Stimulated activated CD8-positive, alpha-beta memory T cell treated with anti-CD3 and anti-CD28 coated beads, Interleukin-4, amount 100 ng/mL, for 4 hours (primary cell): ENCODE data around the gene C1orf232.

Source experiments
- DNase-seq, 2 donors: peaks; one replicate each; pipeline ENCODE4 v3.0.0-alpha.2; 2020; ENCODE audit warnings: low read depth in 2 of 2, low spot score in 1 of 2

The C1orf232 gene

DNA sequence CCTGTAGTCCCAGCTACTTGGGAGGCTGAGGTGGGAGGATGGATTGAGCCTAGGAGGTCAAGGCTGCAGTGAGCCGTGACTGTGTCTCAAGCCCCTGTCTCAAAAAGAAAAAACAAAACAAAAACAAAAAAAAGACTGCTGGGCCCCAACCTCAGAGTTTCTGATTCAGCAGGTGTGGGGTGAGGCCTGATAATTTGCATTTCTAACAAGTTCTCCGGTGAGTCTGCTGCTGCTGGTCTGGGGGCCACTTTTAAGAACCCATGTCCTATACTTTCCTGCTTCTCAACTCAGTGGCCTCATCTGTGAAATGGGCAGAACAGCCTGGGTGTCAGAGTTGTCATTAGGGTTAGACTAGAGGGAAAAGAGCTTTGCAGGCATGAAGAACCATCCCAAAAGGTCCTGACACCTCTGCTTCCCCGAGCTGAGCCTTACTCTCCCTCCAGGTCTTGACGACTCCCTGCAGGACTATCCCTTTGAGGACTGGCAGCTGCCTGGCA is 11.3 kb upstream of the C1orf232 start:
- DNase-seq: no peak

DNA sequence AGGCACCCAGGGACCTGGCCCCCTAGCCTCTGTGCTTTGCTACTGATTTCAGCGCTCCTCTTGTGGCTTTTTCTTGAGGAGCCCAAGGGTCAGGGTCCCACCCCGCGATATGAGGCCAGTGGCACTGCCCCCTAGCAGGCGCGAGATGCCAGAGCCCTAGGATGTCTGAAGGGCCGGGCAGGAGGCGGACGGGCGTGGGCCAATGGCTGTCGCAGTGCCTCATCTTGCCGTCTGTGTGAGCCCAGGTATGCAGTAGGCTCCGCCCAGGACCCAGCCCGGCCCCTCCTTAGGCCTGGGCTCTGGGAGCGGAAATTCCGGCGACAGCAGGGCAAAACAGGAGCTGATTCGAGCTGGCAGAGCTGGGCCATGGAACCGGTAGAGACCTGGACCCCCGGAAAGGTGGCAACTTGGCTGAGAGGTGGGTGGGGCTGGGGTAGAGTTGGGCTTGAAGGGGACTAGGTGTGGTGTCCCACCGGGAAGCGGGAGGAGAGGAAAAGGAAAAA is 8.5 kb upstream of the C1orf232 start, which contains the start of gene CNKSR1:
Gene CNKSR1 (plus strand): TSS at position 310 of the 503 bp plus-strand sequence. CDS start 57 bp downstream, at position 367.
- DNase-seq: no peak

DNA sequence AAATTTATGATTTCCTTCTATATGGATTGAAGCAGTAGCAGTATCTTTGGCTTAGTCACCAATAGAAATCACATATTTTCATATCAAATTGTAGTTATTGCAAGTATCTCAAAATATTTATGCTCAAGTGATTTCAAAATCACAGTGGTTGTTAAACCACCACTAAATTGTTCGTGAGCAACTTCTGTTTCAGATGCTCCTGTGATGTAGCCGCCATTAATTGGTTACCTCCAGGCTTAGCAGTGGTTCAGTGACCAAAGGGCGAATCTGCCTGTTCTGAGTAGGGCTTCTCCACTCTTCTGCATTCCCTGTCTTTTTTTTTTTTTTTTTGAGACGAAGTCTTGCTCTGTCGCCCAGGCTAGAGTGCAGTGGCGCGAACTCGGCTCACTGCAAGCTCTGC is 6.6 kb upstream of the C1orf232 start:
- no peak for DNase-seq

DNA sequence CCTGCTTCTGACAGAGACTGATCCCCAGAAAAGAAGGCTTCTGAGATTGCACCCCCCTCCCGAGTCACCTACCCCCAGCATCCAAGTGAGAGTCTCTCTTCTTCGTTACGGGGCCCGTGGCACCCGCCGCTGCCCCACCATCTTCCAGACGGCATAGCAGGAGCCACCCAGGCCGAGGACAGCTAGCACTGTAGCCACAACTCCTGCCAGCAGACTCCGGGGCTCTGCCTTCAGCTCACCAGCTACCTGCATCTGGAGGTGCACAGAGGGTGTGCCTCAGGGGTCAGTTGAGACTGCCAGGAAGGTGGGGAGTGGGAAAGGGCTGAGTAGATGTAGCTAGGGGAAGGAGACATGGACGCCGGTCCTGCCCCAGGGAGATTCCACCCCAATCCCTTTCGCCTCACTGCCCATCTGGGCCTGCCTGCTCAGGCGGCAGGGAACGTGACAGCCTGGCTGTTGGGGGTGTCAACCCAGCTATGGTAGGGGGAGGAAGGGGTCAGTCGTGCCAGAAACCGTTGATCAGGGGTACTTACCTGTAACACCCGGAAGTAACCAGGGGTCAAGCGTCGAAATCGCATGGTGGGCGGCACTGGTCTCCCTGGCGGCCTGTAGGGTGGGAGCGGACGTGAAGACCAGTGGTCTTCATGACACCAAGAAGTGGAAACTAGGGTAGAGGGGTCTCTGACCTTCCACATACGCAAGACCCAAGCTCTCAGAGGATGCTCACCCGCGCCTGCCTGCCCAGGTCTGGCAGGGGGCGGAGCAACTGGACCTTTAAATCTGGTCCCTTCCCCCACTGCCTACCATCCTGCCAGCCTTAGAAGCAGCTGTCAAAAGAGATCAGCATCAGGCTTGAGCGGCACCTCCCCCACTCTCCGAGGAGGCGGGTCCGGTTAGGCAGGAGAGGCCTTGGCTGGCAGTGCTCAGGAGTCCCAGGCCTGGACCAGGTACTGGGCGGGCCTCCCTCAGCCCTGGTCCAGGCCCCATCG is 2.6 kb upstream of the C1orf232 start, which contains the start of gene ZNF593OS:
Gene ZNF593OS (minus strand): TSS at position 749 of the 989 bp plus-strand sequence. CDS start 171 bp downstream, at position 578.
- no peak for DNase-seq

DNA sequence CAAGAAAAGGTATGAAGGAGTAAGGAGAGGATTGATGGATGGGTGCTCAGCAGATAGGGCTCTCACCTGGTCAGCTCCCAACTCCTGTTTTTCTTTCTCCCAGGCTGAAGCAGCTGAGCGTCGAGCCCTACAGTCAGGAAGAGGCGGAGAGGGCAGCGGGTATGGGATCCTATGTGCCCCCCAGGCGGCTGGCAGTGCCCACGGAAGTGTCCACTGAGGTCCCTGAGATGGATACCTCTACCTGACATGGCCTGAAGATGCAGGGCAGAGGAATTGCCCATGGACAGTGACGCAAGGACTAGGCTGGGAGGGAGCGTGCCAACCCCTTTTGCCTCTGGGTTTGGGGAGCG is 1.7 kb upstream of the C1orf232 start:
- no peak for DNase-seq

DNA sequence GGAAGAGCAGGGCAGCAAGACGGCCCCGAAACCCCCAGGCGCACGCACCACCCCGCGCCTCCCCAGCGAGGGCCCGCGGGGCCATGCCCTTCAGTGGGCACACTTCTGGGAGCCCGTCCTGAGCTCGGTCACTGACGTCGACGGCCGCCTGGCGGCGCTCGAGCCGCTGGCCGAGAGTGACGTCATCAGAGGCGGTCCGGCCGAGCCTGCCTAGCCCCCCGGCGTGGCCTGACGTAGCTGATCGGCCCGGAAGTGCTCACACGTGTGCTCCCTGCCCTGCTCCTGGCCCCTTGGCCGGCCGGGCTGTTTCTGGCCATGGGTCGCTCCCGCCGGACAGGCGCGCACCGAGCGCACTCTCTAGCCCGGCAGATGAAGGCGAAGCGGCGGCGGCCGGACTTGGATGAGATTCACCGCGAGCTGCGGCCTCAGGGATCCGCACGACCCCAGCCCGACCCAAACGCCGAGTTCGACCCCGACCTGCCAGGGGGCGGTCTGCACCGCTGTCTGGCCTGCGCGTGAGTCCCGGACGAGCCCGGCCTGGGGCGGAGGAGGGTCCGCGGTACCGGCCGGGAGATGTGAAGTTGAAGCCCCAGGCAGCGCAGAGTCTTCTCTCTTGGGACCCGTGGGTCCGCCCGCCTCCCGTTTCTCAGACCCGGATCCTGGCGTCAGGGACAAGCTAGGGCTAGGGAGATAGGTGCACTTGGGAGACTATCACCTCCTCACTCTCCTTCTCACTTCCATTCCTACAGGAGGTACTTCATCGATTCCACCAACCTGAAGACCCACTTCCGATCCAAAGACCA is 1.1 kb upstream of the C1orf232 start, which contains the start of gene ZNF593:
Gene ZNF593 (plus strand): TSS at position 240 of the 803 bp plus-strand sequence. CDS start 76 bp downstream, at position 316.
- peak; percentile 70 to 75 for DNase-seq

DNA sequence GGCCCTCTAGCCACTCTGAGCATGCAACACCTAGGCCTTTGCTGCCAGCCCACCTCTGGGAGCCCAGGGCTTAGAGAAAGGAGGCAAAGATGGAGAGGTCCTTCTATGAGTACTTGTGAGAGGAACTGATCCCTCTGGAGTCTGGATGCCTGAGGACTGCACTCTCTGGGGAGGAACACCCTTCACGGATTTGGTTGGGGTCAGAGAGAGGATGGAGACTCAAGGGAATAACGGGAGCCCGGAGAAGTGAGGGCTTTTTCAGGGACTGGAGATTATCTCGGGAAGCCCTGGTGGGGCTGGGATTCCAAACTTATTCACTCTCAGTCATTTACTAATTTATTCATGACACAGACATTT is 413 bp upstream of the C1orf232 start:
- DNase-seq: no peak

DNA sequence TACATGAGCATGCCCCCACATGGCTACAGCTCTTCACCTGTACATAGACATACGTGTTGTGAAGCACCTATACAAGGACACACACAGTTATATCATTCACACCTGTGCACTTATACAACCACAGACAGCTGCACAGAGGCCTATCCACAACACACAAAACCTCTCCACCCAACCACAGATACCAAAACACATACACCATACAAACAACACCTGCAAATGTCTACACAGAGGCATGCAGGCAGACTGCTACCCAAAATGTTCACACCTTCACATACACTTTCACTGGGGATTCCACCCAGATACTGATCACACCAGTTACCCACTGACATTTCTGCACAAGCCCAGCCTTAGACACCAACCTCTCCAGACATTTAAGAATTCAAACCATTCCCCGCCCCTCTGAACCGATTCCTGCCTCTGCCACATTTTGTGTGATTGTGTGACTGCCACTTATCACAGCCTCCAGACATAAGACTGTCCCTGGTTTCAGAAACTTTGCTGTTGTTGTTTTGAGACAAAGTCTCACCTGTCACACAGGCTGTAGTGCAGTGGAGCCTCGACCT is 2.0 kb downstream of the C1orf232 start:
- DNase-seq: no peak

DNA sequence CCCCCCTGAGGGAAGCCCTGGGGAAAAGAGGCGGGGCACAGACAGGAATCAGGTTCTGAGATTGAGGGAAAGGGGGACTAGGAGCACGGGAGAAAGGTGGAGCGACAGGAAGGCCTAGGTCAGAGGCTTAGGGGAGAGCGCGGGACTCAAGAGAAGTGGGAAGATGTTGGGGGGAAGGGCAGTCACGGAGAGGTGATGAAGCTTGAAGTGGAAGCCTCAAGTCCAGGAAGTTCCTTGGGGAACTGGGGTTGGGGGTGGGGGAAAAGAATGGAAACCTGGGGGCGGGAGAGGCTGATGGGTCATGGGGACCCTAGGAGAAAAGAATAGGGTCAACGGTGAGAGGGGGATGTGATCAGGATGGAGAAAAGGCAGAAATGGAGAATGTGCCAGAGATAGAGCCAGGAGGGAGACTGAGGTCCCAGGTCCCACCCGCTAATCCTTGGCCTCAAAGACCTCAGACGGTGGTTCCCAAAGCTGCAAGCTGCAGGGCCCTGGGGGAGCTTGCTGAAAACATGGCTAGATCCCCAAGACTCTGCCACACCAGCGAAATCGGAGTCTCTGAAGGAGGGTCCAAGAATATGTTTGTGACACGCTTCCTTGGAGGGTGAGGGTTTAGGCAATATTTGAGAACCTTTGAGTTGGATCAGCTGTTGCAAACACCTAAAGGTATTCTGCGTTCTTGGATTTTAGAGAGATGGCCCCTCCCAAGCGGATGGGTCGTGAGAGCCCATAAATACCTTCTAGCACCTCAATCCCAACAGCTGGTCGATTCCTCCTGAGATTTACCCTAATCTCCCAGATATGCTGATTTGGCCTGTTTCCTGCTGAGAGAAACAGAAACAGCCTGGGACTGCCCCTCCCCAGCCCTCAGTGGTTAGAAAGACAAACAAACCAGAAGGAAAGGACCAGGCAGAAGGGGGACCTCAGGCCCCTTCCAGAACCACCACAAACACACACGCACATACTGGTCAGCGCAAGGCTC is 3.6 kb downstream of the C1orf232 start:
- no peak for DNase-seq

DNA sequence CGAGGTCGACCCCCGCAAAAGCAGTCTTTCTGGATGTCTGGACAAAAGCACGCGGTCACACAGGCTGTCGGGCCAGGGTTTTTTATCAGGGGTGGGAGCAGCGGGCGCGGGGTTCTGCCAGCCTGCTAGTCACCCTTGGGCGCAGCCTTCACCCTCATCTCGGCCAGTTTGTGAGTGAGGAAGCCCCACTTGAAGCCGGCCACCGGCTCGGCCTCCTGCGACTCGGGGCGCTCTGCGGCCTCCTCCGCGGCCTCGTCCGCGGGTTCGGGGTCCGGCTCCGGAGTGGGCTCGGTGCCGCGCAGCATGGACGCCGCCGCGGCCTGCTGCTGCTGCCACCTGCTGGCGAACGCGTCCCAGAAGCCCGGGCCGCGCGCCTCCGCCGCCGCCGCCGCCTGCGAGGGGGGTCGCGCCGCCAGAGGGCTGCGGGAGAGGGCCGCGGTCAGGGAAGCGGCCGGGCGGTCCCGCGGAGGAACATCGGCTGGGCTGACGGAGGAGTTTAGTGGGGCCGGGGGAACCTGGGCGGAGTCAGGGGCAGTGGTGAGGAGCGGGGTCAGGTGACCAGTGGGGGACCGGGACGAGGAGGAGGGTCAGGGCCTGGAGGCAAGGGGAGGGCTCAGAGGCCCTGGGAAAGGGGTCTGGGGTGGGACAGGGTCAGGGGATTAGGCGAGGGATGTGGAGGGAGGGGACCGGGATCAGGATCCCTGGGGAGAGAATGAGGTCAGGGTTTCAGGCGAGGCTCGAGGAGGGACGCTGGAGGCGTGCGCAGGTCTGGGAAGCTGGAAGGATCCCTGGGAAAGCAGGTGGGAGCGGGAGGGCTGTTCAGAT is 4.5 kb downstream of the C1orf232 start:
- no peak for DNase-seq

DNA sequence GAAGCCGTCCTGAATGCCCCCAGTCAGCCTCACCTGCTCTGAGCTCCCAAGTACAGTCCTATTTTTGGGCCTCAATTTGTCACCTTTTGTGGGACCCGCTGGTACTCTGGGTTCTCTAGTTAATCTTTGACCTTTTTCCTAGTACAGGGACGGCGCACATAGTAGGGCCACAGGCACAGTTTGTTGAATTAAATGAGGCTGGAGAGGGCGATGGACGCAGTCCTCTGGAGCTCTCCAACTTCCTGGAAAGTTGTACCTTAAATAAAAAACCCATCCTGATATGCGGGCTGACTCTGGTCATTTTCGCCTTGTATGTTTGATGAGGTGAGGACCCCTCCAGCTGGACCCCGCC is 5.1 kb downstream of the C1orf232 start:
- no peak for DNase-seq

DNA sequence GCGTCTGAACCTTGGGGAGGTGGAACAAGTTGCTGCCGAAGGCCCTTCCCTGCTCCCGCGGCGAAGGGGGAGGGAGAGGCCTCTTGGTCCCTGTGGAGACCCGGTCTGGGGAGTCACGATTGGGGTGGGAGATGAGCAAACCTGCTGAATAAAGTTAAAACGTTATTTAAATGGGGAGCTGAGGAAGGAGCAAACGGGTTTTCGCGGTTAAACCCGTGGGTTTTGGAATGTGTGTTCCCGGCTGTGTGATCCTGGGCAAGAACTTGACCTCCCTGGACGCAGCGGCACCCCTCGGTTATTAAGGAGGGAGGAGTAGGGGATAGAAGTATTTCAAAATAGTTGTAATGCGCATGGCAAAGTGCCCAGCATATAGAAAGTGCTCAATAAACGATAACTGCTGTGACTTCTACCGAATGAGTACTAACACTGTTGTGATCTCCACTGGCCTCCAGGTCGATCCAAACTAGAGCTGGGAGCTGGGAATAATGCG is 6.5 kb downstream of the C1orf232 start:
- DNase-seq: no peak

DNA sequence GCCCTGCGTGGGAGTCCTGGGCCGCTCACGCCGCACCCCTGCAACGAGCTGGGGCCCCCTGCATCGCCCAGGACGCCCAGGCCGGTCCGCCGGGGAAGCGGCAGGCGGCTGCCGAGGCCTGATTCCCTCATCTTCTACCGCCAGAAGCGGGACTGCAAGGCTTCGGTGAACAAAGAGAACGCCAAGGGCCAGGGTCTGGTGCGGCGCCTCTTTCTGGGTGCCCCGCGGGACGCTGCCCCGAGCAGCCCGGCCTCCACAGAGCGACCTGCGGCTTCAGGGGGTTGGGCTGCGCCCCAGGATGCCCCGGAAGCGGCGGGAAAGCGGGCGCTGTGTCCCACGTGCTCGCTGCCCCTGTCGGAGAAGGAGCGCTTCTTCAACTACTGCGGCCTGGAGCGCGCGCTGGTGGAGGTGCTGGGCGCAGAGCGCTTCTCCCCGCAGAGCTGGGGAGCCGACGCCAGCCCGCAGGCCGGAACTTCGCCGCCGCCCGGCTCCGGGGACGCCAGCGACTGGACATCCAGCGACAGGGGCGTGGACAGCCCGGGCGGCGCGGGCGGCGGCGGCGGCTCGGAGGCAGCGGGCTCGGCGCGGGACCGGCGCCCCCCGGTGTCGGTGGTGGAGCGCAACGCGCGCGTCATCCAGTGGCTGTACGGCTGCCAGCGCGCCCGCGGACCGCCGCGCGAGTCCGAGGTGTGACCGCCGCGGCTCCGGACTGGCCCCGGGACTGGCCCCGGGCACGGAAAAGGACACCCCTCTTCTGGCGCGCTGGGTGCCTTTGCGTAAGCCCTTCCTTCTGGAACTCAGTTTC is 7.1 kb downstream of the C1orf232 start:
- no peak for DNase-seq

DNA sequence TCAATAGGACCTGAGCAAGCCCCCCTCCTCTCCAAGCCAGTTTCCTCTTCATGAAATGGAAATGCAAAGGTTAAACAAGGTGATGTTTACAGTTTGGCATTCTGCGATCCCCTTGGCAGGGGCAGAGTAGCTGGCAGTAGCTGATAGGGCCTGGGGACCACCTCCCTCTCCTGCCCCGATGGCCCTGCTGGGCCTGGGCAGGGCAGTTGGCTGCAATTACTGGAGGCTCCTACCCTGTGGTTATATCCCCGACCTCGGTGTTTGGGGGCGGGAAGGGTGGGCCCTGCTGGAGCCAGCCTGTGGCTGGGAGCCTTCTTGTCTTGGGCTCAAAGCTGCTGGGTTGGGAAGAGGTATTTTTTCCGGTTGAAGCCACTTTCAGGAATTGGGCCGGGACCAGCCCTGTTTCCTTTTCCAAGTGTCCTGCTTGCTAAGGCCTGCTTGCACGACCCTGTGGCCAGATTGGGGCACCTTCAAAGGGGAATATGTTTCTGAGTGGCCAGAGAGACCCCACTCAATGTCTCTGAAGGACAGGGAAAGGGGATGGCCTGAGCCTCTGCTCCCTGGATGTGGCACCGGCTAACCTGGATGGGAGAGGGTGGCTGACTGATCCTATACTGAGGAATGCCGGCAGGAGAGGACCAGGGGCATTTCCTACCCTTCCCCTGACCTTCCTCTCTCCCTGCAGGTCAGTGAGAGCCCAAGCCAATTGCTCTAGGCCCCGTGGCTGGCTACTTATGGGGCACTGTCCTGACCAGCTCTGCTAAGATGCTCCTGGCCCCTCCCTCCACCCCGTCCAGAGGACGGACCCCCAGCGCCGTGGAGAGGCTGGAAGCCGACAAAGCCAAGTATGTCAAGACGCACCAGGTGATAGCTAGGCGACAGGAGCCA is 8.0 kb downstream of the C1orf232 start:
- DNase-seq: no peak

DNA sequence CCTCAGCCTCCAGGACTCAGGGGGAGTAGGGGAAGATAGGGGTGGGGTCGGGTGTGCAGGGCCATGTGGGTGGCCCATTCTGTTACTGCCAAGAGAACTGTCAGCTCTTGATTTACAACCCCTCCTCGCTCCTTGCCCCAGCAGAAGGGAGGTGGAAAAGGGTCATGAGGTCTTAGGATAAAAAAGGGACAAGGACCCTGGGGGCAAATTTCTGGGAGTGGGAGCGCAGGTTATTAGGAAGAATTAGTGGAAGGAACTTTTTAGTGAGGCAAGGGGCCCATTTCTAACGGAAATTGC is 9.1 kb downstream of the C1orf232 start:
- DNase-seq: no peak

DNA sequence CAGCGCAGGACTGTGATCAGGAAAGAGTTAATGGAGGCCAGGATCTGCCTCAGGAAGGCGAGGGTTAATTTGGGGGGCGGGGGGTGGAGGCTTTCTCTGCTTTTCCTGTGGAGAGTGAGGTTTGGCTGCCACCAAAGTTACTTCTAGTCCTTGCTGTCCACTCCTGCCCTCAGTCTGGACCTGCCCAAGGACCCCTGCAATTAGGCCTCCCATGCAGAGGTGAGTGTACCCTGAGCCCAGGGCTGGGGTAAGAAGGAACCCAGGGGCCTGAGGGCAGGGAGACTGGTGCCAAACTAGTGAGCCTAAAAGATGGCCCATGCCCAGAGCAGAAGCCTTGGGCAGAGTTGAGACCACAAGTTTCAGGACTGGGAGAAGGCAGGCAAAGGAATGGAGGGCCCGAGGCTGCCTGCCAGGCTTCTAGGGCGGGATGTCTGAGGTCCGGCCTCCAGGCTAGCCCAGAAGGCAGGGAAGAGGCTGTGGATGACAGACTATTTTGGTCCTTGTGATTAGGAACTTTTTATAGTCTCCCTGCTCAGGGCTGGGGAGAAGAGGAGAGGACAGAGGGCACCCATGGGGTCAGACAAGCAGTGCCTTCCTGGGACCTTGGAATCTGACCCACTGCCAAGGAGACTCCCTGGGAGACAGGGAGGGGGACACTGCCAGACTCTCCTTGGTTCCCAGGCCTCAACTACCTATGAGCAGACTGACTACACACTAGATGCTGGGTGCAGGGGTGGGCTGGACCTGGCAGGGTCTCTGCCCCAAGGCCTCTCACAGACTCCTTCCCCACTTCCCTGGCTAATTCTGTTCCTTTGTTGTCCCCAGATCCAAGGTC is 9.6 kb downstream of the C1orf232 start, which contains the start of gene FAM110D:
Gene FAM110D (plus strand): TSS at position 172 of the 835 bp plus-strand sequence. CDS start 2,213 bp downstream, outside the sequence.
- DNase-seq: no peak
